Neural cell (in vitro differentiated cells): Measurements from ENCODE around the gene PECR. TPM values are rescaled to one million over a fixed set of nuclear protein-coding genes. Genes with fewer than 3 reads are reported as not detected.

Experiments used
- H2AFZ ChIP-seq: fragments of 200-600, 300-800 bp; sonication (generic), shearing (Covaris generic); 2 replicates; pipeline ENCODE4 v1.6.0; 2014; ENCODE audit warnings: low read depth, mild to moderate bottlenecking, antibody characterized with exemption, low read length, moderate library complexity
- H3F3A ChIP-seq: fragments of 200-600 bp; shearing (Covaris generic); 2 replicates; pipeline ENCODE4 v1.6.1; 2016; ENCODE audit warnings: mild to moderate bottlenecking, moderate library complexity, mixed read lengths, antibody characterized with exemption, low read length; ENCODE audit not compliant: insufficient read depth, poor library complexity, severe bottlenecking
- H3K27ac ChIP-seq: fragments of 200-600, 300-800 bp; sonication (generic), shearing (Covaris generic); 2 replicates; pipeline ENCODE4 v1.5.1; 2014; ENCODE audit warnings: mild to moderate bottlenecking, low read length, moderate library complexity
- H3K27me3 ChIP-seq: fragments of 300-800, 200-600 bp; sonication (generic), shearing (Covaris generic); 2 replicates; pipeline ENCODE4 v1.6.0; 2014; ENCODE audit warnings: mild to moderate bottlenecking, low read depth, low read length, moderate library complexity; ENCODE audit not compliant: insufficient read depth
- H3K36me3 ChIP-seq: fragments of 300-800, 200-600 bp; sonication (generic), shearing (Covaris generic); 2 replicates; pipeline ENCODE4 v1.5.1; 2014; ENCODE audit warnings: mild to moderate bottlenecking, antibody characterized with exemption, low read length, moderate library complexity; ENCODE audit not compliant: insufficient read depth
- H3K4me2 ChIP-seq: fragments of 300-800, 200-600 bp; sonication (generic), shearing (Covaris generic); 2 replicates; pipeline ENCODE4 v1.6.0; 2014; ENCODE audit warnings: mild to moderate bottlenecking, low read length
- H3K4me3 ChIP-seq: fragments of 300-800, 200-600 bp; sonication (generic), shearing (Covaris generic); 2 replicates; pipeline ENCODE4 v1.5.1; 2014; ENCODE audit warnings: mild to moderate bottlenecking, low read length, moderate library complexity
- H3K79me2 ChIP-seq: fragments of 200-600 bp; shearing (Covaris generic); replicated peaks from 2 replicates; pipeline ENCODE4 v1.6.0; 2014; ENCODE audit warnings: mild to moderate bottlenecking, low read length, moderate library complexity; ENCODE audit not compliant: insufficient read depth
- H3K9ac ChIP-seq: fragments of 300-800, 200-600 bp; sonication (generic), shearing (Covaris generic); 2 replicates; pipeline ENCODE4 v1.6.1; 2016; ENCODE audit warnings: mild to moderate bottlenecking, low read length, mixed read lengths
- H3K9me2 ChIP-seq: fragments of 200-600 bp; shearing (Covaris generic); 2 replicates; pipeline ENCODE4 v1.6.1; 2016; ENCODE audit warnings: mild to moderate bottlenecking, low read length, mixed read lengths; ENCODE audit not compliant: insufficient read depth
- H3K9me3 ChIP-seq: fragments of 200-600, 300-800 bp; sonication (generic), shearing (Covaris generic); 2 replicates; pipeline ENCODE4 v1.6.1; 2016; ENCODE audit warnings: mild to moderate bottlenecking, mixed run types, low read length, moderate library complexity, mixed read lengths
- H4K20me1 ChIP-seq: fragments of 200-600 bp; shearing (Covaris generic); 2 replicates; pipeline ENCODE4 v1.6.1; 2016; ENCODE audit warnings: mild to moderate bottlenecking, mixed run types; ENCODE audit not compliant: insufficient read depth
- EP300 ChIP-seq: fragments of 450-650 bp; conservative IDR thresholded peaks from 2 replicates; pipeline ENCODE4 v1.6.1; 2014; ENCODE audit warnings: antibody characterized with exemption, mild to moderate bottlenecking, moderate library complexity; ENCODE audit not compliant: poor library complexity, severe bottlenecking
- EZH2 ChIP-seq: fragments of 200-600, 300-800 bp; shearing (Covaris generic), sonication (generic); IDR thresholded peaks from 2 replicates; pipeline ENCODE4 v1.6.1; 2014; ENCODE audit warnings: antibody characterized with exemption, low read length, borderline replicate concordance, mild to moderate bottlenecking; ENCODE audit not compliant: insufficient read depth, poor library complexity, severe bottlenecking
- MXI1 ChIP-seq: fragments of 450-650 bp; conservative IDR thresholded peaks from 2 replicates; pipeline ENCODE4 v1.6.1; 2014; ENCODE audit warnings: antibody characterized with exemption, mild to moderate bottlenecking; ENCODE audit not compliant: poor library complexity, severe bottlenecking
- POLR2AphosphoS5 ChIP-seq: IDR thresholded peaks from 2 replicates; pipeline ENCODE4 v1.6.1; 2012
- RAD21 ChIP-seq: fragments of 450-650 bp; conservative IDR thresholded peaks from 2 replicates; pipeline ENCODE4 v1.6.1; 2014; ENCODE audit warnings: antibody characterized with exemption, mild to moderate bottlenecking, moderate library complexity
- SMC3 ChIP-seq: fragments of 450-650 bp; conservative IDR thresholded peaks from 2 replicates; pipeline ENCODE4 v1.6.1; 2014; ENCODE audit warnings: antibody characterized with exemption, mild to moderate bottlenecking, moderate library complexity; ENCODE audit not compliant: poor library complexity
- TAF1 ChIP-seq: IDR thresholded peaks from 2 replicates; pipeline ENCODE4 v1.6.1; 2012; ENCODE audit warnings: low read depth
- polyA plus RNA-seq: library from polyadenylated mRNA; depleted of rRNA; stranded (reverse); fragments of >200 nt; gene quantifications from 2 replicates; pipeline ENCODE4 v1.2.3, GENCODE V29; 2014
- TF ChIP-seq, protein P1 (sequence below): fragments of 450-650 bp; IDR thresholded peaks from 2 replicates; pipeline ENCODE4 v1.5.1; 2014; ENCODE audit warnings: antibody characterized with exemption, mild to moderate bottlenecking, moderate library complexity; ENCODE audit not compliant: poor library complexity, severe bottlenecking
- TF ChIP-seq, protein P2 (sequence below): IDR thresholded peaks from 2 replicates; pipeline ENCODE4 v1.6.1; 2012; ENCODE audit warnings: borderline replicate concordance

PECR gene
- polyA plus RNA-seq, 1 donor from 2014 or later: 22.1 TPM

DNA sequence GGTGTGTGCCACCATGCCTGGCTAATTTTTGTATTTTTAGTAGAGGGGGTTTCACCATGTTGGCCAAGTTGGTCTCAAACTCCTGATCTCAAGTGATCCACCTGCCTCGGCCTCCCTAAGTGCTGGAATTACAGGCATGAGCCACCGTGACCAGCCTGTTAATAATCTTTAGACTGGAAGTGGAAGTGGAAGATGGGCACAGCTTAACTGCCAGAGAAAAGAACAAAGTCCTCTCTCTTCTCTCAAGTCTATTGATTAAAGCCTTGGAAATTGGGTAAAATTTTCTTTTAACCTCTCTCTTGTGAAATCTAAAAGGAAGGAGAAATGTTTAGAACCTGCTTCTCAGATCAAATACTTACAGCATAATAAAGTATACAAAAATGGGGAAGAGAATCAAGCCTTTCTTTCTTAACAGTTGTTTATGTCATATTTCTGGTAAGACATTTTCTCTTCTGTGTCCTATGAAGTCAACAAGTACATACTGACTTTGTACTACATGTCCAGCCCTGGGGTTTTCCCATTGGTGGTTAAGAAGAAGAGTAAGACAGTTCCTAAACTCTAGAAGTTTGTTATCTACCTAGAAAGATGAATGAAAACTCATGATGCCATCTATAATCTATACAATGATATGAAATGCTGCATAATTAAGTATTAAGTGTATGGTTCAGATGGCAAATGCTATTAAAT lies 4.7 kb upstream of the PECR start (continued):
- TF ChIP-seq, protein P1, sequence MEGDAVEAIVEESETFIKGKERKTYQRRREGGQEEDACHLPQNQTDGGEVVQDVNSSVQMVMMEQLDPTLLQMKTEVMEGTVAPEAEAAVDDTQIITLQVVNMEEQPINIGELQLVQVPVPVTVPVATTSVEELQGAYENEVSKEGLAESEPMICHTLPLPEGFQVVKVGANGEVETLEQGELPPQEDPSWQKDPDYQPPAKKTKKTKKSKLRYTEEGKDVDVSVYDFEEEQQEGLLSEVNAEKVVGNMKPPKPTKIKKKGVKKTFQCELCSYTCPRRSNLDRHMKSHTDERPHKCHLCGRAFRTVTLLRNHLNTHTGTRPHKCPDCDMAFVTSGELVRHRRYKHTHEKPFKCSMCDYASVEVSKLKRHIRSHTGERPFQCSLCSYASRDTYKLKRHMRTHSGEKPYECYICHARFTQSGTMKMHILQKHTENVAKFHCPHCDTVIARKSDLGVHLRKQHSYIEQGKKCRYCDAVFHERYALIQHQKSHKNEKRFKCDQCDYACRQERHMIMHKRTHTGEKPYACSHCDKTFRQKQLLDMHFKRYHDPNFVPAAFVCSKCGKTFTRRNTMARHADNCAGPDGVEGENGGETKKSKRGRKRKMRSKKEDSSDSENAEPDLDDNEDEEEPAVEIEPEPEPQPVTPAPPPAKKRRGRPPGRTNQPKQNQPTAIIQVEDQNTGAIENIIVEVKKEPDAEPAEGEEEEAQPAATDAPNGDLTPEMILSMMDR: no peak
- TF ChIP-seq EZH2 (no peak), POLR2AphosphoS5 (no peak), SMC3 (no peak)

DNA sequence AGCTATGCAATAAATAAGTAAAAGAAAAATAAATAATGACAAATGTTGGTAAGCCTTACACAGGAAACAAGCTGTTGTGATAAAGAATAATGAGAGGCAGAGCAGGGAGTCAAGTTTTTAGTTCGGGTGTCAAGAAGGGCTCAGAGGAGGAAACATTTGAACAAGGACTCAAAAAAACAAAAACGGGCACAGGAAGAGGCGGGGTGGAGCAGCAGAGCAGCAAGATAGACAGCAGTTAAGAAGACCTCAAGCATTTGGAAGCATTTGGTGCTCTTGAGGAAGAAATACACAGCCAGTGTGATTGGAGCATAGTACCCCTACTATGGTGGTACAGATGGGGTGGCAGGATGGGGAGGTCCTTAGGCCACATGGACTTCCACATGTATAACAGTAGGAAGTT lies 2.9 kb upstream of the PECR start:
- Histone ChIP-seq H3K9ac (peak overlapping the region; percentile 98), H3K9me2 (no peaks in the 10 kb centered on the region), H4K20me1 (no peaks in the 10 kb centered on the region), H3F3A (peaks cover 16% of the 10 kb centered on the region), H3K4me3 (peak overlapping the region; percentile 78), H3K79me2 (peaks cover 72% of the 10 kb centered on the region), H3K27ac (peak overlapping the region; percentile 98), H3K9me3 (no peaks in the 10 kb centered on the region), H3K36me3 (no peaks in the 10 kb centered on the region), H3K4me2 (peak overlapping the region; percentile 78), H3K27me3 (no peaks in the 10 kb centered on the region), H2AFZ (no peak overlapping the region)
- no peak for TF ChIP-seq POLR2AphosphoS5
- TF ChIP-seq, protein P2, sequence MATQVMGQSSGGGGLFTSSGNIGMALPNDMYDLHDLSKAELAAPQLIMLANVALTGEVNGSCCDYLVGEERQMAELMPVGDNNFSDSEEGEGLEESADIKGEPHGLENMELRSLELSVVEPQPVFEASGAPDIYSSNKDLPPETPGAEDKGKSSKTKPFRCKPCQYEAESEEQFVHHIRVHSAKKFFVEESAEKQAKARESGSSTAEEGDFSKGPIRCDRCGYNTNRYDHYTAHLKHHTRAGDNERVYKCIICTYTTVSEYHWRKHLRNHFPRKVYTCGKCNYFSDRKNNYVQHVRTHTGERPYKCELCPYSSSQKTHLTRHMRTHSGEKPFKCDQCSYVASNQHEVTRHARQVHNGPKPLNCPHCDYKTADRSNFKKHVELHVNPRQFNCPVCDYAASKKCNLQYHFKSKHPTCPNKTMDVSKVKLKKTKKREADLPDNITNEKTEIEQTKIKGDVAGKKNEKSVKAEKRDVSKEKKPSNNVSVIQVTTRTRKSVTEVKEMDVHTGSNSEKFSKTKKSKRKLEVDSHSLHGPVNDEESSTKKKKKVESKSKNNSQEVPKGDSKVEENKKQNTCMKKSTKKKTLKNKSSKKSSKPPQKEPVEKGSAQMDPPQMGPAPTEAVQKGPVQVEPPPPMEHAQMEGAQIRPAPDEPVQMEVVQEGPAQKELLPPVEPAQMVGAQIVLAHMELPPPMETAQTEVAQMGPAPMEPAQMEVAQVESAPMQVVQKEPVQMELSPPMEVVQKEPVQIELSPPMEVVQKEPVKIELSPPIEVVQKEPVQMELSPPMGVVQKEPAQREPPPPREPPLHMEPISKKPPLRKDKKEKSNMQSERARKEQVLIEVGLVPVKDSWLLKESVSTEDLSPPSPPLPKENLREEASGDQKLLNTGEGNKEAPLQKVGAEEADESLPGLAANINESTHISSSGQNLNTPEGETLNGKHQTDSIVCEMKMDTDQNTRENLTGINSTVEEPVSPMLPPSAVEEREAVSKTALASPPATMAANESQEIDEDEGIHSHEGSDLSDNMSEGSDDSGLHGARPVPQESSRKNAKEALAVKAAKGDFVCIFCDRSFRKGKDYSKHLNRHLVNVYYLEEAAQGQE: no peak
- TF ChIP-seq EP300: no peak
- TF ChIP-seq SMC3: no peak
- no peak for TF ChIP-seq RAD21
- no peak for TF ChIP-seq EZH2
- no peak for TF ChIP-seq TAF1
- TF ChIP-seq, protein P1: no peak
- no peak for TF ChIP-seq MXI1
